GM15510 (cell line): ENCODE data around the gene VANGL2.

ENCODE experiments used
- POLR2A ChIP-seq: IDR thresholded peaks from 3 replicates; pipeline ENCODE4 v1.6.1; 2011; ENCODE audit warnings: borderline replicate concordance; ENCODE audit not compliant: insufficient read length; ENCODE audit errors: extremely low read depth

VANGL2 gene

GRCh38 chr1:160394673-160395072, 5.7 kb upstream of the VANGL2 start:
- no peak for TF ChIP-seq POLR2A

- TF ChIP-seq POLR2A = no peak
Measured at GRCh38 chr1:160397651-160398050, 2.7 kb upstream of the VANGL2 start.

- no peak for TF ChIP-seq POLR2A
Measured at GRCh38 chr1:160398823-160399222, 1.5 kb upstream of the VANGL2 start.

- TF ChIP-seq POLR2A = no peak
Measured at GRCh38 chr1:160399544-160400222, 681 bp upstream of the VANGL2 start.

- no peak for TF ChIP-seq POLR2A
Measured at GRCh38 chr1:160400646-160401486, 502 bp downstream of the VANGL2 start.

- no peak for TF ChIP-seq POLR2A
Measured at GRCh38 chr1:160401487-160401805, 1.1 kb downstream of the VANGL2 start.

GRCh38 chr1:160402001-160402795, 1.8 kb downstream of the VANGL2 start:
- no peak for TF ChIP-seq POLR2A

GRCh38 chr1:160403244-160403643, 2.9 kb downstream of the VANGL2 start:
- no peak for TF ChIP-seq POLR2A

- no peak for TF ChIP-seq POLR2A
Measured at GRCh38 chr1:160404094-160404493, 3.7 kb downstream of the VANGL2 start.

GRCh38 chr1:160405331-160405877, 5.0 kb downstream of the VANGL2 start:
- no peak for TF ChIP-seq POLR2A

GRCh38 chr1:160406131-160406968, 6.0 kb downstream of the VANGL2 start:
- no peak for TF ChIP-seq POLR2A

- TF ChIP-seq POLR2A = no peak
Measured at GRCh38 chr1:160407839-160408801, 7.8 kb downstream of the VANGL2 start.

GRCh38 chr1:160408864-160409263, 8.5 kb downstream of the VANGL2 start:
- no peak for TF ChIP-seq POLR2A

GRCh38 chr1:160409486-160409885, 9.1 kb downstream of the VANGL2 start:
- no peak for TF ChIP-seq POLR2A

- no peak for TF ChIP-seq POLR2A
Measured at GRCh38 chr1:160410406-160411005, 10.1 kb downstream of the VANGL2 start.
